ENCODE results near the gene AMIGO1.
A peak's percentile ranks its signal among the peaks of the same experiment; 100 is the strongest.

AMIGO1 gene

GRCh38 chr1:109501644-109502363 lies 7.7 kb downstream of the AMIGO1 start:
- FAIRE-seq (no peak), DNase-seq (ENCODE audit: insufficient read length, low spot score) (no peak)
- TF ChIP-seq CTCF (IDR thresholded peaks at IDR 0.05; ENCODE audit: insufficient read depth, missing control alignments): no peak

GRCh38 chr1:109500941-109501381 lies 8.6 kb downstream of the AMIGO1 start:
- DNase-seq (ENCODE audit: insufficient read length, low spot score) (no peak), FAIRE-seq (no peak)
- no peak for TF ChIP-seq CTCF (IDR thresholded peaks at IDR 0.05; ENCODE audit: insufficient read depth, missing control alignments)

GRCh38 chr1:109499661-109500536 lies 9.6 kb downstream of the AMIGO1 start:
- TF ChIP-seq CTCF (IDR thresholded peaks at IDR 0.05; ENCODE audit: insufficient read depth, missing control alignments): peak; percentile 29
- DNase-seq (ENCODE audit: insufficient read length, low spot score) (no peak), FAIRE-seq (no peak)

- FAIRE-seq (no peak), DNase-seq (ENCODE audit: insufficient read length, low spot score) (no peak)
- no peak for TF ChIP-seq CTCF (IDR thresholded peaks at IDR 0.05; ENCODE audit: insufficient read depth, missing control alignments)
Measured at GRCh38 chr1:109499081-109499480, 10.4 kb downstream of the AMIGO1 start.

GRCh38 chr1:109498161-109498801 lies 11.2 kb downstream of the AMIGO1 start:
- no peak for FAIRE-seq
- DNase-seq (ENCODE audit: insufficient read length, low spot score): no peak
- peak; percentile 53 for TF ChIP-seq CTCF (IDR thresholded peaks at IDR 0.05; ENCODE audit: insufficient read depth, missing control alignments)

- DNase-seq (ENCODE audit: insufficient read length, low spot score) (no peak), FAIRE-seq (no peak)
- TF ChIP-seq CTCF (IDR thresholded peaks at IDR 0.05; ENCODE audit: insufficient read depth, missing control alignments): no peak
Measured at GRCh38 chr1:109497449-109498160, 11.9 kb downstream of the AMIGO1 start.
